Neutrophil (primary cell): ENCODE data around the gene CYP3A4.
"Not testable (repeated sequence)": the region's sequence is repeated elsewhere in the genome, so short reads cannot be mapped to it uniquely, and the experiment has no call there.

Experiments
- H3K27ac ChIP-seq: fragments of 200-600 bp; sonication (generic); 2 replicates; pipeline ENCODE4 v1.5.1; 2016; ENCODE audit warnings: mild to moderate bottlenecking, moderate library complexity
- H3K27me3 ChIP-seq: fragments of 200-600 bp; sonication (generic); 2 replicates; pipeline ENCODE4 v1.6.0; 2016; ENCODE audit warnings: mild to moderate bottlenecking
- H3K36me3 ChIP-seq: fragments of 200-600 bp; sonication (generic); 2 replicates; pipeline ENCODE4 v1.5.1; 2017
- H3K4me1 ChIP-seq, 2 experiments: fragments of 200-600 bp in 1 of 2; sonication (generic) in 1 of 2; 1 replicate in 1 of 2; 2 replicates in 1 of 2; pipeline versions ENCODE4 v1.5.1 to v1.6.1; 2013 to 2016; ENCODE audit warnings: low read depth in 1 of 2, low read length in 1 of 2, mild to moderate bottlenecking in 1 of 2, moderate library complexity in 1 of 2; ENCODE audit not compliant: control insufficient read depth in 1 of 2, insufficient read depth in 1 of 2
- H3K4me3 ChIP-seq, 2 experiments: fragments of 200-600 bp in 1 of 2; sonication (generic) in 1 of 2; 1 replicate in 1 of 2; 2 replicates in 1 of 2; pipeline ENCODE4 v1.5.1; 2013 to 2016; ENCODE audit warnings: low read depth in 1 of 2, low read length in 1 of 2, mild to moderate bottlenecking in 1 of 2, moderate library complexity in 1 of 2
- H3K9me3 ChIP-seq: fragments of 200-600 bp; sonication (generic); 2 replicates; pipeline ENCODE4 v1.5.1; 2016
- CTCF ChIP-seq: fragments of 200-600 bp; sonication (generic); IDR thresholded peaks from 2 replicates; pipeline ENCODE4 v1.5.1; 2016; ENCODE audit warnings: antibody characterized with exemption

Gene CYP3A4

GRCh38 chr7:99820408-99821027, 36.5 kb upstream of the CYP3A4 start:
- Histone ChIP-seq H3K36me3 (no peaks in the 10 kb centered on the region), H3K27me3 (peaks cover 26% of the 10 kb centered on the region), H3K27ac (no peak overlapping the region), H3K4me1 (no peaks in the 10 kb centered on the region), H3K4me3 (no peak overlapping the region), H3K9me3 (no peaks in the 10 kb centered on the region)
- no peak for TF ChIP-seq CTCF

DNA sequence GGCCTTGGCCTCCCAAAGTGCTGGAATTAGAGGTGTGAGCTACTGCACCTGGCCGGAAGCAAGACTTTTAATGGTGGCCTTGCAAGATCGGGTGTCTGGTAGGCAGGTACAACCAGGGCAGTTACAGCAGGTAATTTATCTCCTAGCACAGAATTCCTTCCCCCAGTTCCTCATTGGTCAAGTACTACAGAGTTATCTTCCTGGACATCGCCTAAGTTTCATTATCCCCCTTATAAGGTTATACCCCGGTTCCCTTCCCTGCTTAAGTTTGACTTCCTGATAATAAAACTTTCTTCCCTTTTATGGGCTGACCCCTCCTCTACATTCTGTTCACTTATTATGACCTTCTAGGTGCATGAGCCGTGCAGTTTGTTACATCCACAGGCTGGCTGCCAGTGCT, 24.8 kb upstream of the CYP3A4 start:
- no peaks in the 10 kb centered on the region for H3K4me1 ChIP-seq
- no peak overlapping the region for H3K4me3 ChIP-seq
- TF ChIP-seq CTCF: no peak
- no peaks in the 10 kb centered on the region for H3K36me3 ChIP-seq
- no peaks in the 10 kb centered on the region for H3K27me3 ChIP-seq
- H3K27ac ChIP-seq: no peak overlapping the region
- no peaks in the 10 kb centered on the region for H3K9me3 ChIP-seq

GRCh38 chr7:99806839-99807478, 23.0 kb upstream of the CYP3A4 start:
- H3K4me3 ChIP-seq: no peak overlapping the region
- H3K9me3 ChIP-seq: no peaks in the 10 kb centered on the region
- H3K27ac ChIP-seq: no peak overlapping the region
- H3K27me3 ChIP-seq: no peaks in the 10 kb centered on the region
- no peaks in the 10 kb centered on the region for H3K4me1 ChIP-seq
- H3K36me3 ChIP-seq: no peaks in the 10 kb centered on the region
- TF ChIP-seq CTCF: no peak

DNA sequence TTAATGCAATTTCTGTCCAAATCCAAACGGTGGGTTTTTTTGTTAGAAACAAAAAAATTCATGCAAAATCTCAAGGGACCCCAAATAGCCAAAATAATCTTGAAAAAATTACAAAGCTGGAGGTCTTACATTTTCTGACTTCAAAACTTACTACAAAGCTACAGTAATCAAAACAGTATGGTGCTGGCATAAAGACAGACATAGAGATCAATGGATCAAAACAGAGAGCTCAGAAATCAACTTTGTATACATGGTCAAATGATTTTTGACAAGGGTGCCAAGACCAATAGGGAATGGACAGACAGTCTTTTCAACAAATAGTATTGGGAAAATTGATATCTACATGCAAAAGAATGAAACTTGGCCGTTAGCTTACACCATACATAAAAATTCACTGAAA, 21.7 kb upstream of the CYP3A4 start:
- H3K9me3 ChIP-seq: no peaks in the 10 kb centered on the region
- no peaks in the 10 kb centered on the region for H3K36me3 ChIP-seq
- TF ChIP-seq CTCF: no peak
- H3K4me3 ChIP-seq: no peak overlapping the region
- H3K27ac ChIP-seq: no peak overlapping the region
- no peaks in the 10 kb centered on the region for H3K4me1 ChIP-seq
- no peaks in the 10 kb centered on the region for H3K27me3 ChIP-seq

- not testable (repeated sequence) for H3K4me3 ChIP-seq, H3K36me3 ChIP-seq, H3K4me1 ChIP-seq, H3K9me3 ChIP-seq, H3K27me3 ChIP-seq, H3K27ac ChIP-seq
These were observed 19.1 kb upstream of the CYP3A4 start for GRCh38 chr7:99803118-99803517.

GRCh38 chr7:99801407-99801806, 17.4 kb upstream of the CYP3A4 start:
- H3K9me3 ChIP-seq, H3K27ac ChIP-seq, H3K36me3 ChIP-seq, H3K4me1 ChIP-seq, H3K27me3 ChIP-seq, H3K4me3 ChIP-seq: not testable (repeated sequence)
